Right atrium auricular region (tissue), 2 donors: Measurements from ENCODE around the gene RAPGEF3. TPM values are rescaled to one million over a fixed set of nuclear protein-coding genes. Genes with fewer than 3 reads are reported as not detected.
A peak's percentile ranks its signal among the peaks of the same experiment; 100 is the strongest.

Experiments
- DNase-seq: peaks from one replicate; pipeline ENCODE4 v3.0.0-alpha.2; 2019; ENCODE audit warnings: low spot score
- H3K27ac ChIP-seq, 2 donors: fragments of 200-600 bp; sonication (generic); 1 replicate in 1 of 2; 2 replicates in 1 of 2; pipeline ENCODE4 v1.5.1; 2016 to 2019
- H3K27me3 ChIP-seq, 2 donors: fragments of 200-600 bp; sonication (generic); one replicate each; pipeline versions ENCODE4 v1.5.1 to v1.6.0; 2017 to 2019
- H3K36me3 ChIP-seq: fragments of 200-600 bp; sonication (generic); one replicate; pipeline ENCODE4 v1.5.1; 2016
- H3K4me1 ChIP-seq, 2 donors: fragments of 200-600 bp; sonication (generic); one replicate each; pipeline versions ENCODE4 v1.5.1 to v1.6.0; 2017 to 2019
- H3K4me3 ChIP-seq, 2 donors: fragments of 200-600 bp; sonication (generic); 1 replicate in 1 of 2; 2 replicates in 1 of 2; pipeline ENCODE4 v1.5.1; 2017 to 2019; ENCODE audit warnings: mild to moderate bottlenecking in 1 of 2, moderate library complexity in 1 of 2
- H3K9me3 ChIP-seq, 2 donors: fragments of 200-600 bp; sonication (generic); one replicate each; pipeline ENCODE4 v1.5.1; 2019
- total RNA-seq, 2 donors: library from RNA; depleted of rRNA; stranded (reverse); fragments of >200 nt; gene quantifications; one replicate each; pipeline ENCODE4 v1.1.0, GENCODE V29; 2016
- TF ChIP-seq, protein P1 (sequence below), 2 donors: fragments of 200-600 bp; sonication (generic); IDR thresholded peaks; one replicate each; pipeline ENCODE4 v1.5.1; 2019; ENCODE audit warnings: antibody characterized with exemption in 2 of 2

Gene RAPGEF3
- total RNA-seq, 2 donors from 2014 or later, result 19.8 to 26.8 TPM

DNA sequence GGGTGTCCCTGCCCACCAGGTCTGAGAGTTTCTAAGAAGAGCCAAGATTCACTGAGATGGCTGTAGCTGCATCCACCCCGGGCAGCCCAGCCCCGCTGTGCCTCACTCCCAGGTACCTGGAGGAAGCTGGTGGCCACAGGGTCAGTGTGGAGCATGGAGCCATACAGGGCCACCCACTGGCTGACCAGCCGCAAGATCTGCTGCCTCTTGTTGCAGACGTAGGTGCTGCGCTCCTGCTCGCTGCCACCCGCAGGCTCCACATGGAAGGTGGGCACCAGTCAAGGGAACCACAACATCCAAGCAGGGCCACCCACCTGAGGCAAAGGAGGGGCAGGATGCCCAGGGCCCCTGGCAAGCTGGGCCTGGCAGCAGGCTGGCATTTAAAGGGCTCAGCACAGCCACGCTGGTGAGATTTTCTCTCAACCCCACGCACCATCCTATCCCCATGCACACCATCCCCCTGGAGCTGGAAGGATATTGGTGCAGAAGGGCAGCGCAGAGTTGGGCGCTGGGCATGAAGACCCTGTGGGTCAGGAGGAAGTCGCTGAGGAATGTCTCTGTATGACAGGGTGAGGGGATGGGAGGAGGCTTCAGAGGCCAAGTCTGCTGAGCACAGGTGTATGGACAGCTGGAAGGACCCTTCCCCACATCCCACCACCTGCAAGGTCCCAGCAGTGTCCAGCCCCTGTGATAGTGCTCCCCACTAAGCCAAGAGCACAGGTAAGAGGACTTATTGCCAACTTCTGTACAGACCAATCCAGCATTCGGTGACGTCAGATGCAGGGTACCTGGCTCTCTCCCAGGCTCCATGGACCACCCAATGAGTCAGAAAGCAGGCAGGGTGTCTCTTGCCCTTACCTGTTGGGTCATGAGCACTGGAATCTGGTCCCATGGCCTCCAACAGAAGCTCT, 10.8 kb downstream of the RAPGEF3 start:
- H3K27me3 ChIP-seq, result no peaks in the 10 kb centered on the region
- TF ChIP-seq, protein P1, sequence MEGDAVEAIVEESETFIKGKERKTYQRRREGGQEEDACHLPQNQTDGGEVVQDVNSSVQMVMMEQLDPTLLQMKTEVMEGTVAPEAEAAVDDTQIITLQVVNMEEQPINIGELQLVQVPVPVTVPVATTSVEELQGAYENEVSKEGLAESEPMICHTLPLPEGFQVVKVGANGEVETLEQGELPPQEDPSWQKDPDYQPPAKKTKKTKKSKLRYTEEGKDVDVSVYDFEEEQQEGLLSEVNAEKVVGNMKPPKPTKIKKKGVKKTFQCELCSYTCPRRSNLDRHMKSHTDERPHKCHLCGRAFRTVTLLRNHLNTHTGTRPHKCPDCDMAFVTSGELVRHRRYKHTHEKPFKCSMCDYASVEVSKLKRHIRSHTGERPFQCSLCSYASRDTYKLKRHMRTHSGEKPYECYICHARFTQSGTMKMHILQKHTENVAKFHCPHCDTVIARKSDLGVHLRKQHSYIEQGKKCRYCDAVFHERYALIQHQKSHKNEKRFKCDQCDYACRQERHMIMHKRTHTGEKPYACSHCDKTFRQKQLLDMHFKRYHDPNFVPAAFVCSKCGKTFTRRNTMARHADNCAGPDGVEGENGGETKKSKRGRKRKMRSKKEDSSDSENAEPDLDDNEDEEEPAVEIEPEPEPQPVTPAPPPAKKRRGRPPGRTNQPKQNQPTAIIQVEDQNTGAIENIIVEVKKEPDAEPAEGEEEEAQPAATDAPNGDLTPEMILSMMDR (IDR thresholded peaks at IDR 0.05), result no peak
- H3K27ac ChIP-seq, result no peak overlapping the region
- H3K36me3 ChIP-seq, result peaks cover 9% of the 10 kb centered on the region
- H3K4me3 ChIP-seq, result no peak overlapping the region
- H3K9me3 ChIP-seq, result no peaks in the 10 kb centered on the region
- no peak for DNase-seq
- peaks cover 0 to 33% of the 10 kb centered on the region in 2 donors for H3K4me1 ChIP-seq

DNA sequence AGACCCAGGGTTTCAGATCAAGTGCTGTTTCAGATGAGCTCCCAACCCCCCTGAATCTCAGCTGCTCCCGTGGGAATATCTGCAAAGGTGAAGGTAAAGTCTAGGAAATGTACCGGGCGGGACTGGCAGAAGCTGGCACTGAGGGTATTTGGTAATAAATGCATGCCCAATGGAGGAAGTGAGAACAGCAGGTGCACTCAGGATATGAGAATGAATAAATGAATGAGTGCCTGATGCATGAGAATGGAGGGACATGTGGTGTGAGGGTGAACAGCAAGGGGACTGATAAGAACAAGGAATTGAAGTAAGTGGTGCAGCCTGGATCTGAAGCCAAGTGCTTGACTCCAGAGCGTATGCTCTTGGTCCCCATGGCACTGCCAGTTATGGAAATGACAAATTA, 11.6 kb downstream of the RAPGEF3 start:
- Histone ChIP-seq H3K4me3 (no peak overlapping the region), H3K4me1 (peaks cover 0 to 29% of the 10 kb centered on the region in 2 donors), H3K9me3 (no peaks in the 10 kb centered on the region), H3K27ac (no peak overlapping the region), H3K27me3 (no peaks in the 10 kb centered on the region), H3K36me3 (peaks cover 9% of the 10 kb centered on the region)
- DNase-seq, result no peak
- TF ChIP-seq, protein P1 (IDR thresholded peaks at IDR 0.05), result no peak

DNA sequence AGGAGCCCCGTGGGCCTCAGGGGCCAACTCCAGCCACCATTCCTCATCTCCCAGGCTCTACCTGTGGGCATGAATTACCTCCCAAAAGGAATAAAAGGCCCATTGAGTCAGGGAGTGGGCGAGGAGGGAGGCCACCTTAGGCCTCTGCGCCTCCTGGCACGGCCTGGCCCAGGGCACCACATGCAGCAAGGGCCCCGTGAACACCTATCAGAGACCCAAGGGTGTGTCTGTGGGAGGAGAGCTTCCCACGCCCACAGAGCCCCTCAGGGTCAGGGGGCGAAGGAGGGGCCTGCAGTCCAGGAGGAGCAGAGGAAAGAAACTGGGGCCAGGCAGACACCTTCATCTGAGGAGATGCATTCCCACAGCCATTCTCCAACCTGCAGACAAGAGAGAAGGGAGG, 12.2 kb downstream of the RAPGEF3 start:
- no peaks in the 10 kb centered on the region for H3K27me3 ChIP-seq
- no peak for DNase-seq
- H3K4me3 ChIP-seq, result no peak overlapping the region
- no peak overlapping the region for H3K27ac ChIP-seq
- H3K36me3 ChIP-seq, result peaks cover 9% of the 10 kb centered on the region
- H3K4me1 ChIP-seq, result peaks cover 0 to 29% of the 10 kb centered on the region in 2 donors
- TF ChIP-seq, protein P1 (IDR thresholded peaks at IDR 0.05), result no peak
- no peaks in the 10 kb centered on the region for H3K9me3 ChIP-seq

GRCh38 chr12:47746073-47746472, 12.6 kb downstream of the RAPGEF3 start:
- no peak for DNase-seq
- H3K4me1 ChIP-seq, result peaks cover 0 to 30% of the 10 kb centered on the region in 2 donors
- no peak overlapping the region for H3K27ac ChIP-seq
- no peak overlapping the region for H3K4me3 ChIP-seq
- no peaks in the 10 kb centered on the region for H3K9me3 ChIP-seq
- peaks cover 9% of the 10 kb centered on the region for H3K36me3 ChIP-seq
- TF ChIP-seq, protein P1 (IDR thresholded peaks at IDR 0.05), result no peak
- H3K27me3 ChIP-seq, result no peaks in the 10 kb centered on the region

DNA sequence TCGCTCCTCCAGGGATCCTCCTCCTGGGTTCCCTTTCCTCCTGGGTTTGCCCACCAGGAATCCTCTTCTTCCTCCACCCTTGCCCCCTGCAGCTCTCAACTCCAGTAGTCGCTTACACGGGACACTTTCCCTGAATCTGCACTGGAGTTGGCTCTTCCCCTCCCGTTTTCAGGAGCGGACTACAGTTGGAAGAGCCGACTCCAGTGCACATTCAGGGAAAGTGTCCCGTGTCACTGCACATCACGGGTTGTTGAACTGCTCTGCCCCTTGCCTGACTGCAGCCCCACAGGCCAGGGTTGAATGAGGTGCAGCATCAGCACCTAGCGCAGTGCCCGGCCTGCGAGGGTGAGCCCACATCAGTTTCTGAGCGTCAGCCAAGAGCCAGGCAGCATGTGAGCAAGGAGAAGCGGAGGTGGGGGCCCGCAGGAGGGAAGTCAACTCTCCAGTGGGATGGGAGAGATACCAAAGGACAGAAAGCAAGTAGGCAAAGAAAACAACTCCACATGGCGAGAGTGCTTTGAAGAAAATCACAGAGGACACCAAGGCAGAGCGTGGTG, 13.1 kb downstream of the RAPGEF3 start:
- H3K4me1 ChIP-seq, result peaks cover 0 to 32% of the 10 kb centered on the region in 2 donors
- TF ChIP-seq, protein P1 (IDR thresholded peaks at IDR 0.05), result no peak
- DNase-seq, result no peak

More for the DNA sequence above, 13.1 kb downstream of the RAPGEF3 start:
- Histone ChIP-seq H3K9me3 (no peaks in the 10 kb centered on the region), H3K27me3 (no peaks in the 10 kb centered on the region), H3K4me3 (no peak overlapping the region), H3K27ac (peak overlapping the region in 1 of 2 donors; percentile 48), H3K36me3 (peaks cover 9% of the 10 kb centered on the region)
